H1 (cell line): ENCODE measurements around the gene GMFB. TPM values are rescaled to one million over a fixed set of nuclear protein-coding genes. Genes with fewer than 3 reads are reported as not detected.

ENCODE experiments used
- CTCF ChIA-PET: fragments of 300-600 bp; sonication (Branson Sonifier 250); formaldehyde crosslinking; loops from one replicate; lab custom pipeline; 2021; ENCODE audit not compliant: partially characterized antibody; lab: Charles Lee
- POLR2A ChIA-PET: fragments of 300-600 bp; sonication (Branson Sonifier 250); formaldehyde crosslinking; loops from one replicate; lab custom pipeline; 2021; ENCODE audit warnings: inconsistent platforms; ENCODE audit not compliant: partially characterized antibody; lab: Charles Lee
- DNase-seq, 2 experiments: peaks; one replicate each; pipeline versions ENCODE4 v3.0.0 to v3.0.0-alpha.2; 2010 to 2022; ENCODE audit warnings: low spot score in 2 of 2, low read depth in 1 of 2, mixed read lengths in 1 of 2
- FAIRE-seq: peaks from 2 replicates; lab custom pipeline; 2011; peaks lifted over from hg19 to GRCh38; lab: Jason Lieb, UNC
- H2AFZ ChIP-seq: 2 replicates; pipeline ENCODE4 v1.8.1; 2012; ENCODE audit warnings: low read length, inconsistent platforms
- H2AK5ac ChIP-seq: 2 replicates; pipeline ENCODE4 v1.6.1; 2013; ENCODE audit warnings: low read depth, low read length
- H2BK120ac ChIP-seq: replicated peaks from 2 replicates; pipeline ENCODE3; 2013; ENCODE audit warnings: low read depth, low read length, inconsistent platforms
- H2BK12ac ChIP-seq: 2 replicates; pipeline ENCODE4 v1.6.1; 2013; ENCODE audit warnings: low read depth, low read length
- H2BK15ac ChIP-seq: 2 replicates; pipeline ENCODE4 v1.6.1; 2013; ENCODE audit warnings: low read length
- H2BK20ac ChIP-seq: 2 replicates; pipeline ENCODE4 v1.6.1; 2013; ENCODE audit warnings: low read length
- H2BK5ac ChIP-seq: 2 replicates; pipeline ENCODE4 v1.6.1; 2013; ENCODE audit warnings: low read depth, low read length
- H3K14ac ChIP-seq: 2 replicates; pipeline ENCODE4 v1.6.1; 2013; ENCODE audit warnings: inconsistent platforms; ENCODE audit not compliant: insufficient read length
- H3K18ac ChIP-seq: 2 replicates; pipeline ENCODE4 v1.6.1; 2013; ENCODE audit warnings: low read length; ENCODE audit errors: extremely low read depth
- H3K23ac ChIP-seq: 2 replicates; pipeline ENCODE4 v1.6.1; 2013; ENCODE audit warnings: inconsistent platforms; ENCODE audit not compliant: insufficient read length
- H3K23me2 ChIP-seq: 2 replicates; pipeline ENCODE4 v1.6.1; 2013; ENCODE audit warnings: low read depth, low read length
- H3K27ac ChIP-seq: 2 replicates; pipeline ENCODE4 v1.6.1; 2011; ENCODE audit warnings: low read depth, low read length, inconsistent platforms
- H3K27me3 ChIP-seq, 4 experiments: replicated peaks in 1 of 4; 1 replicate in 1 of 4; 2 replicates in 3 of 4; pipeline versions ENCODE4 v1.6.1 to v1.8.1; 2011 to 2013; ENCODE audit warnings: low read length in 3 of 4, mild to moderate bottlenecking in 3 of 4, inconsistent platforms in 2 of 4, mixed read lengths in 2 of 4, moderate library complexity in 1 of 4; ENCODE audit not compliant: control insufficient read depth in 3 of 4, insufficient read depth in 3 of 4; ENCODE audit errors: extremely low read depth in 1 of 4
- H3K36me3 ChIP-seq, 4 experiments: 2 replicates each; pipeline versions ENCODE4 v1.6.1 to v1.8.1; 2011 to 2013; ENCODE audit warnings: mild to moderate bottlenecking in 4 of 4, low read length in 3 of 4, moderate library complexity in 2 of 4, control low read depth in 1 of 4, inconsistent platforms in 1 of 4; ENCODE audit not compliant: insufficient read depth in 4 of 4, control insufficient read depth in 2 of 4
- H3K4ac ChIP-seq: replicated peaks from 2 replicates; pipeline ENCODE3; 2013; ENCODE audit warnings: low read length, low read depth, mixed read lengths, inconsistent platforms; ENCODE audit not compliant: insufficient read length
- H3K4me1 ChIP-seq, 4 experiments: replicated peaks in 1 of 4; 1 replicate in 1 of 4; 2 replicates in 3 of 4; pipeline versions ENCODE4 v1.6.1 to v1.8.1; 2011 to 2013; ENCODE audit warnings: low read length in 3 of 4, inconsistent platforms in 2 of 4, mixed read lengths in 1 of 4; ENCODE audit not compliant: insufficient read depth in 4 of 4, control insufficient read depth in 3 of 4
- H3K4me2 ChIP-seq, 2 experiments: 2 replicates each; pipeline versions ENCODE4 v1.6.1 to v1.8.1; 2011 to 2013; ENCODE audit warnings: low read depth in 2 of 2, low read length in 2 of 2, control low read depth in 1 of 2, inconsistent platforms in 1 of 2, mild to moderate bottlenecking in 1 of 2; ENCODE audit not compliant: insufficient read depth in 1 of 2
- H3K4me3 ChIP-seq, 4 experiments: fragments of 200-600, 300-600 bp in 1 of 4; sonication (generic), shearing (Covaris generic), sonication (Bioruptor Twin) in 1 of 4; 2 replicates each; pipeline versions ENCODE4 v1.5.1 to v1.8.1; 2011 to 2016; ENCODE audit warnings: low read length in 4 of 4, low read depth in 3 of 4, control low read depth in 2 of 4, inconsistent platforms in 2 of 4, mild to moderate bottlenecking in 2 of 4, mixed read lengths in 1 of 4, moderate library complexity in 1 of 4; ENCODE audit not compliant: insufficient read depth in 2 of 4; ENCODE audit errors: extremely low read depth in 1 of 4
- H3K56ac ChIP-seq: replicated peaks from 2 replicates; pipeline ENCODE3; 2013; ENCODE audit warnings: low read depth, mild to moderate bottlenecking, mixed read lengths, low read length, inconsistent platforms; ENCODE audit not compliant: insufficient read length
- H3K79me1 ChIP-seq: 2 replicates; pipeline ENCODE4 v1.6.1; 2013; ENCODE audit warnings: low read depth, low read length, control low read depth
- H3K79me2 ChIP-seq, 2 experiments: 2 replicates each; pipeline versions ENCODE4 v1.6.1 to v1.8.1; 2012 to 2013; ENCODE audit warnings: low read length in 2 of 2, mild to moderate bottlenecking in 2 of 2, inconsistent platforms in 1 of 2; ENCODE audit not compliant: insufficient read depth in 2 of 2, control insufficient read depth in 1 of 2
- H3K9ac ChIP-seq, 4 experiments: replicated peaks in 1 of 4; 1 replicate in 1 of 4; 2 replicates in 3 of 4; pipeline versions ENCODE4 v1.6.1 to v1.8.1; 2011 to 2013; ENCODE audit warnings: low read depth in 3 of 4, low read length in 3 of 4, control low read depth in 2 of 4, mild to moderate bottlenecking in 2 of 4, moderate library complexity in 2 of 4, inconsistent platforms in 1 of 4; ENCODE audit errors: extremely low read depth in 1 of 4
- H3K9me3 ChIP-seq, 2 experiments: 2 replicates each; pipeline versions ENCODE4 v1.6.1 to v1.8.1; 2012 to 2013; ENCODE audit warnings: mild to moderate bottlenecking in 2 of 2, moderate library complexity in 2 of 2, control low read depth in 1 of 2, inconsistent platforms in 1 of 2, low read depth in 1 of 2, low read length in 1 of 2, mixed read lengths in 1 of 2; ENCODE audit not compliant: insufficient read depth in 2 of 2
- H4K20me1 ChIP-seq, 2 experiments: replicated peaks in 1 of 2; 2 replicates each; pipeline versions ENCODE3 to v1.8.1; 2011 to 2013; ENCODE audit warnings: inconsistent platforms in 2 of 2, low read length in 2 of 2, mild to moderate bottlenecking in 1 of 2; ENCODE audit not compliant: insufficient read depth in 2 of 2, control insufficient read depth in 1 of 2
- H4K5ac ChIP-seq: 2 replicates; pipeline ENCODE4 v1.6.1; 2013; ENCODE audit warnings: low read length, low read depth, mixed read lengths, inconsistent platforms; ENCODE audit not compliant: insufficient read length
- H4K8ac ChIP-seq: 2 replicates; pipeline ENCODE4 v1.8.0; 2013; ENCODE audit warnings: mild to moderate bottlenecking, moderate library complexity, low read length, inconsistent platforms; ENCODE audit not compliant: insufficient read depth; ENCODE audit errors: extremely low read depth
- H4K91ac ChIP-seq: replicated peaks from 2 replicates; pipeline ENCODE3; 2013; ENCODE audit warnings: low read length, mixed read lengths, inconsistent platforms; ENCODE audit not compliant: insufficient read length
- E2F6 ChIP-seq: IDR thresholded peaks from 2 replicates; pipeline ENCODE4 v1.6.1; 2012; ENCODE audit warnings: inconsistent platforms
- EGR1 ChIP-seq: IDR thresholded peaks from 2 replicates; pipeline ENCODE4 v1.6.1; 2011; ENCODE audit warnings: low read depth, low read length, borderline replicate concordance
- NRF1 ChIP-seq: IDR thresholded peaks from 2 replicates; pipeline ENCODE4 v1.6.1; 2011; ENCODE audit warnings: mild to moderate bottlenecking, low read depth, low read length, improper control_type of control experiment
- TAF1 ChIP-seq: IDR thresholded peaks from 2 replicates; pipeline ENCODE4 v1.6.1; 2011; ENCODE audit warnings: mild to moderate bottlenecking, low read depth, low read length
- TEAD4 ChIP-seq: IDR thresholded peaks from 2 replicates; pipeline ENCODE4 v1.6.1; 2012; ENCODE audit warnings: low read depth, low read length, inconsistent platforms, mixed read lengths
- WGBS, 2 experiments: shearing (Covaris generic) in 1 of 2; methylation state at CpG; one replicate each; pipeline versions ENCODE4 v1.1.6 to v1.1.7; 2013 to 2015; ENCODE audit warnings: low lambda C conversion rate in 2 of 2, mixed read lengths in 2 of 2, inconsistent platforms in 1 of 2, low coverage in 1 of 2, missing lambda C conversion rate in 1 of 2; ENCODE audit not compliant: insufficient replicate concordance in 2 of 2, insufficient coverage in 1 of 2, insufficient read length in 1 of 2; ENCODE audit errors: extremely low coverage in 1 of 2, missing lambda C conversion rate in 1 of 2; 5-methylcytosine and 5-hydroxymethylcytosine counted together
- polyA plus RNA-seq, 7 experiments: library from polyadenylated mRNA; depleted of rRNA in 3 of 7; stranded (reverse) in 5 of 7; unstranded in 2 of 7; fragments of >200 nt in 5 of 7; fragments of 200-250 nt in 2 of 7; gene quantifications; 1 replicate in 5 of 7; 2 replicates in 1 of 7; 4 replicates in 1 of 7; pipeline versions ENCODE4 v1.2.1 to v1.2.3, GENCODE V29; 2011 to 2013; ENCODE audit warnings: missing spikeins in 2 of 7, mixed read lengths in 2 of 7
- total RNA-seq: library from RNA; stranded (reverse); fragmentation: NEBNext Ultra II Directional; extraction: Animal tissue kit (Norgen Biotek cat#: 25700); gene quantifications from 2 replicates; pipeline ENCODE4 v1.2.1, GENCODE V29; 2021
- TF ChIP-seq, protein P1 (sequence below), 3 experiments: IDR thresholded peaks; 1 replicate in 2 of 3; 2 replicates in 1 of 3; pipeline versions ENCODE4 v1.5.1 to v1.6.1; 2011; ENCODE audit warnings: low read length in 3 of 3, mild to moderate bottlenecking in 3 of 3, inconsistent platforms in 2 of 3, low read depth in 1 of 3, moderate library complexity in 1 of 3; ENCODE audit not compliant: insufficient read depth in 1 of 3; ENCODE audit errors: control extremely low read depth in 1 of 3
- TF ChIP-seq, protein P2 (sequence below): IDR thresholded peaks from 2 replicates; pipeline ENCODE4 v1.6.1; 2012; ENCODE audit warnings: inconsistent platforms

Gene GMFB
- total and polyA plus RNA-seq, 2 of the 8 experiments (the other 6 are each of a cell fraction or from before 2014, with no cell fraction given): 17.9 to 77.3 TPM

- POLR2A ChIA-PET: interaction anchor here (0.6 to 3.6 kb wide), 17 partner anchors 10 to 564 kb away, joined by 3 to 15 read pairs (median 4); partner anchors contain the start of genes CDKN3 and CGRRF1
- Histone ChIP-seq H4K5ac (peak overlapping the region; percentile 71), H3K56ac (peak overlapping the region; percentile 92), H3K4me3 (peak overlapping the region; percentile 81 to 90 (median 86)), H3K23me2 (peaks cover 8% of the 10 kb centered on the region; the same call in 1 of the 2 replicates), H2BK20ac (no peak overlapping the region), H3K36me3 (peaks cover 0 to 3% (median under 1%) of the 10 kb centered on the region in 4 experiments; a peak in 3 of 8 replicates), H4K91ac (peak overlapping the region; percentile 74), H4K8ac (peak overlapping the region; percentile 91), H3K4me1 (peaks cover 0 to 4% (median 0%) of the 10 kb centered on the region in 4 experiments; a peak in 2 of 7 replicates), H2BK12ac (peak overlapping the region; percentile 55; the same call in 1 of the 2 replicates), H3K27ac (peak overlapping the region; percentile 80), H2AFZ (no peak overlapping the region), H3K9ac (peak overlapping the region; percentile 68 to 92 (median 80)), H3K9me3 (no peaks in the 10 kb centered on the region), H3K79me2 (peaks cover 4 to 47% of the 10 kb centered on the region in 2 experiments; a peak in 3 of 4 replicates), H2AK5ac (no peak overlapping the region), H3K18ac (peak overlapping the region; percentile 83), H2BK5ac (peak overlapping the region; percentile 87), H3K23ac (no peak overlapping the region), H2BK15ac (0 out of 2 replicates have a peak overlapping the region, but pooled peaks have one; percentile 14), H3K27me3 (no peaks in the 10 kb centered on the region), H3K14ac (no peak overlapping the region), H3K4me2 (peak overlapping the region; percentile 81 to 87), H4K20me1 (peaks cover 0 to 2% of the 10 kb centered on the region in 2 experiments), H3K4ac (peak overlapping the region; percentile 57), H3K79me1 (no peaks in the 10 kb centered on the region; the same call in 1 of the 2 replicates), H2BK120ac (peak overlapping the region; percentile 54)
- FAIRE-seq (no peak), DNase-seq (no peak)
- TF ChIP-seq EGR1: no peak
- no peak for TF ChIP-seq TAF1
- 0 out of 2 replicates have a peak, but pooled peaks have one; percentile 2 for TF ChIP-seq E2F6
- TF ChIP-seq, protein P1, sequence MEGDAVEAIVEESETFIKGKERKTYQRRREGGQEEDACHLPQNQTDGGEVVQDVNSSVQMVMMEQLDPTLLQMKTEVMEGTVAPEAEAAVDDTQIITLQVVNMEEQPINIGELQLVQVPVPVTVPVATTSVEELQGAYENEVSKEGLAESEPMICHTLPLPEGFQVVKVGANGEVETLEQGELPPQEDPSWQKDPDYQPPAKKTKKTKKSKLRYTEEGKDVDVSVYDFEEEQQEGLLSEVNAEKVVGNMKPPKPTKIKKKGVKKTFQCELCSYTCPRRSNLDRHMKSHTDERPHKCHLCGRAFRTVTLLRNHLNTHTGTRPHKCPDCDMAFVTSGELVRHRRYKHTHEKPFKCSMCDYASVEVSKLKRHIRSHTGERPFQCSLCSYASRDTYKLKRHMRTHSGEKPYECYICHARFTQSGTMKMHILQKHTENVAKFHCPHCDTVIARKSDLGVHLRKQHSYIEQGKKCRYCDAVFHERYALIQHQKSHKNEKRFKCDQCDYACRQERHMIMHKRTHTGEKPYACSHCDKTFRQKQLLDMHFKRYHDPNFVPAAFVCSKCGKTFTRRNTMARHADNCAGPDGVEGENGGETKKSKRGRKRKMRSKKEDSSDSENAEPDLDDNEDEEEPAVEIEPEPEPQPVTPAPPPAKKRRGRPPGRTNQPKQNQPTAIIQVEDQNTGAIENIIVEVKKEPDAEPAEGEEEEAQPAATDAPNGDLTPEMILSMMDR (IDR thresholded peaks at IDR 0.05; ENCODE audit: control extremely low read depth in 1 of 3, insufficient read depth in 1 of 3, low read depth in 1 of 3, low read length in 3 of 3): peak in 2 of 3 experiments; percentile 15 to 25; a peak in 1 of 4 replicates
- TF ChIP-seq NRF1: no peak
- peak; percentile 62; the same call in 1 of the 2 replicates for TF ChIP-seq TEAD4
- TF ChIP-seq, protein P2, sequence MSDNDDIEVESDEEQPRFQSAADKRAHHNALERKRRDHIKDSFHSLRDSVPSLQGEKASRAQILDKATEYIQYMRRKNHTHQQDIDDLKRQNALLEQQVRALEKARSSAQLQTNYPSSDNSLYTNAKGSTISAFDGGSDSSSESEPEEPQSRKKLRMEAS: peak; percentile 4; the same call in 1 of the 2 replicates
- CTCF ChIA-PET: interaction anchor here (0.8 to 3.3 kb wide), 13 partner anchors 8 to 317 kb away, joined by 3 to 15 read pairs (median 4); no protein-coding TSS in a partner anchor
- 3% methylated on average over 9 of the region's 9 CpGs; no CpG with 5 or more reads in 1 of the 2 experiments for WGBS, 2 experiments
These were observed 498 bp downstream of the GMFB start for GRCh38 chr14:54488318-54488645.
